MCF 10A (cell line): ENCODE measurements around the gene STEAP1B. TPM values are rescaled to one million over a fixed set of nuclear protein-coding genes. Genes with fewer than 3 reads are reported as not detected.
"Not testable (repeated sequence)": the region's sequence is repeated elsewhere in the genome, so short reads cannot be mapped to it uniquely, and the experiment has no call there.

ENCODE experiments used
- BruUV-seq: library from RNA; stranded (reverse); fragments of 400-500 nt; replicated peaks from 2 replicates; lab custom pipeline; 2021; lab: Mats Ljungman, UMichigan
- CTCF ChIA-PET: fragments of 300-600 bp; sonication (Branson Sonifier 250); formaldehyde crosslinking; extraction: SDS; loops from one replicate; lab custom pipeline; 2021; ENCODE audit warnings: antibody characterized with exemption, inconsistent platforms; lab: Yijun Ruan, JAX
- POLR2A ChIA-PET: fragments of 300-600, 350-650 bp; sonication (Branson Sonifier 250); formaldehyde crosslinking; extraction: SDS; loops from one replicate; lab custom pipeline; 2020; ENCODE audit warnings: antibody characterized with exemption, inconsistent platforms; lab: Yijun Ruan, JAX
- DNase-seq: peaks from one replicate; pipeline ENCODE4 v3.0.0-alpha.2; 2018; ENCODE audit not compliant: unreplicated experiment
- H3K27ac Mint-ChIP-seq: one replicate; pipeline ENCODE4 v1.8.0; 2022; ENCODE audit warnings: mild to moderate bottlenecking, low read depth, mixed read lengths; ENCODE audit not compliant: unreplicated experiment
- H3K27me3 Mint-ChIP-seq: one replicate; pipeline ENCODE4 v1.8.0; 2022; ENCODE audit warnings: mixed read lengths; ENCODE audit not compliant: insufficient read depth, unreplicated experiment
- H3K36me3 Mint-ChIP-seq: one replicate; pipeline ENCODE4 v1.8.0; 2022; ENCODE audit warnings: mild to moderate bottlenecking, moderate library complexity, mixed read lengths; ENCODE audit not compliant: insufficient read depth, unreplicated experiment
- H3K4me1 Mint-ChIP-seq: one replicate; pipeline ENCODE4 v1.8.0; 2022; ENCODE audit warnings: mixed read lengths; ENCODE audit not compliant: insufficient read depth, unreplicated experiment
- H3K4me3 Mint-ChIP-seq: one replicate; pipeline ENCODE4 v1.8.0; 2022; ENCODE audit warnings: mild to moderate bottlenecking, moderate library complexity, mixed read lengths; ENCODE audit not compliant: unreplicated experiment
- H3K9me3 Mint-ChIP-seq: one replicate; pipeline ENCODE4 v1.8.0; 2022; ENCODE audit warnings: mixed read lengths; ENCODE audit not compliant: unreplicated experiment
- CTCF ChIP-seq: fragments of 200-600 bp; IDR thresholded peaks from one replicate; pipeline ENCODE4 v1.8.0; 2022; ENCODE audit warnings: antibody characterized with exemption, mild to moderate bottlenecking; ENCODE audit not compliant: unreplicated experiment
- intact Hi-C: fragments of 100-400 bp; cut with micrococcal nuclease; formaldehyde crosslinking; loops from 2 replicates; pipeline ENCODE4 v1.14.1; 2022
- total RNA-seq: library from RNA; stranded (reverse); gene quantifications from 2 replicates; pipeline ENCODE4 v1.2.3, GENCODE V29; 2022

Gene STEAP1B
- total RNA-seq, 1 experiment from 2014 or later: not detected

- CTCF ChIA-PET, H3K27ac Mint-ChIP-seq, H3K4me1 Mint-ChIP-seq, intact Hi-C loops, H3K4me3 Mint-ChIP-seq, H3K9me3 Mint-ChIP-seq, H3K36me3 Mint-ChIP-seq, DNase-seq, POLR2A ChIA-PET, BruUV-seq: not testable (repeated sequence)
- peaks cover 11% of the 10 kb centered on the region for H3K27me3 Mint-ChIP-seq
Measured at GRCh38 chr7:22514963-22515362, 15.0 kb upstream of the STEAP1B start.

GRCh38 chr7:22507320-22507719 is 7.3 kb upstream of the STEAP1B start:
- intact Hi-C loops, H3K4me3 Mint-ChIP-seq, H3K36me3 Mint-ChIP-seq, H3K4me1 Mint-ChIP-seq, H3K9me3 Mint-ChIP-seq, BruUV-seq, DNase-seq, POLR2A ChIA-PET, H3K27me3 Mint-ChIP-seq, H3K27ac Mint-ChIP-seq: not testable (repeated sequence)
- CTCF ChIA-PET: interaction anchor here (0.6 to 1.5 kb wide), 3 partner anchors 397 to 401 kb away, joined by 3 to 4 read pairs (median 4); no protein-coding TSS in a partner anchor

DNA sequence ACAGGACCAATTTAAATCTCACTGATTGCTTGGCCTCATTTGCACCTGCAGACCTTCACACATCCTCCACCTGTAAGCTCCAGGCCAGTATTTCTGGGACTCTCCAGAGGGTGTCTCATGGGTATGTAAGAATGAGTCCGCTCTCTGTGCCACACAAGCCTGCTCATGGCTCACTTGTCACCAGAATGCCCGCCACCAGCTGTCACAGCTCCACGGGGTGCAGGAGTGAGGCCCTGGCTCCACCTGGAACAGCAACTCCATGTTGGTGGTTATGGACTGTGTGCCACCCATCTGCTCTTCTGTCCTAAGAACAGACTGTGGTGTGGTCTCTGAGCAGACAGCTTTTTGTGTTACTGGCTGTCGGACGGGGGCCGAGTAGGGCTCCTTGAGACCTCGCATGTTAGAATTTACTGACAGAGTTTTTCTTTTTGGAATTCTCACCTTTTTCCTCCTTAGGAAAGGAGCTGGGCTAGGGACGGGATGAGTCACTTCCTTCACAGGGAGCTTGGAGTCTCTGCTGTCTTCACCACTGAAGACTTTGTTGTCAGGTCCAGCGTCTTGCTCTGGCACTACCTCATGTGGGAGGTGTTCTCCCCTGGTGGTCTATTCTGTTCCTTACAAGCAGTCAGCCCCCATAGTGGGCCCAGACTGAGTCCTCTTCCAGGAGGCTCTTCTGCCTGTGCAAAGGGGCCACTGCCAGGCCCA is 6.5 kb upstream of the STEAP1B start:
- H3K9me3 Mint-ChIP-seq, POLR2A ChIA-PET, DNase-seq, H3K4me1 Mint-ChIP-seq, intact Hi-C loops, H3K27me3 Mint-ChIP-seq, H3K4me3 Mint-ChIP-seq, H3K36me3 Mint-ChIP-seq, BruUV-seq, H3K27ac Mint-ChIP-seq: not testable (repeated sequence)
- CTCF ChIA-PET: interaction anchor here (0.6 to 1.5 kb wide), 5 partner anchors 396 to 497 kb away, joined by 3 to 4 read pairs (median 3); no protein-coding TSS in a partner anchor

- peak; percentile 45 for TF ChIP-seq CTCF
- H3K9me3 Mint-ChIP-seq, DNase-seq, POLR2A ChIA-PET, H3K27ac Mint-ChIP-seq, BruUV-seq, H3K4me3 Mint-ChIP-seq, H3K36me3 Mint-ChIP-seq, H3K27me3 Mint-ChIP-seq, H3K4me1 Mint-ChIP-seq, intact Hi-C loops: not testable (repeated sequence)
- CTCF ChIA-PET: interaction anchor here (0.7 kb wide), 2 partner anchors 67 to 1532 kb away, joined by 3 read pairs; no protein-coding TSS in a partner anchor
Measured at GRCh38 chr7:22504519-22504918, 4.5 kb upstream of the STEAP1B start.

DNA sequence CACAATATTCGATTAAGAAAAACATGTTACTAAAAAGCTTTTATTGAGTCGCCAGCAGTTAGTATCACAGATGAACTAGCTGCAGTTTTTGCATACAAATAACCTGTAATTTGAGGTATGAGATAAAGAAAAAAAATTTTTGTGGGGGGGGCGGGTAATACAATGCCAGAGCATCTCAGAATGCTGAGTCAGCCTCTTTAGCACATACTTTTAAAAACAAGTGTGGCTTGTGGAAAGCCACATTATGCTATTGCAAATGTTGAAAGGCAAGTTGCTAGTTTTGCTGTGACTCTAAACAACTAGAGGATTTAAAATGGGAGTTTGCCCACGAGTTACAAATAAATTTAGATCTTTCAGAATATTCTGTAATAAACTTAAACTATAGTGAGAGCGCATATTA is 2.1 kb upstream of the STEAP1B start:
- H3K9me3 Mint-ChIP-seq, POLR2A ChIA-PET, H3K4me1 Mint-ChIP-seq, intact Hi-C loops, H3K4me3 Mint-ChIP-seq, H3K27ac Mint-ChIP-seq, H3K36me3 Mint-ChIP-seq, DNase-seq, BruUV-seq, H3K27me3 Mint-ChIP-seq: not testable (repeated sequence)
- CTCF ChIA-PET: interaction anchor here (0.6 to 1.0 kb wide), 4 partner anchors 16 to 399 kb away, joined by 3 to 9 read pairs (median 3); no protein-coding TSS in a partner anchor

DNA sequence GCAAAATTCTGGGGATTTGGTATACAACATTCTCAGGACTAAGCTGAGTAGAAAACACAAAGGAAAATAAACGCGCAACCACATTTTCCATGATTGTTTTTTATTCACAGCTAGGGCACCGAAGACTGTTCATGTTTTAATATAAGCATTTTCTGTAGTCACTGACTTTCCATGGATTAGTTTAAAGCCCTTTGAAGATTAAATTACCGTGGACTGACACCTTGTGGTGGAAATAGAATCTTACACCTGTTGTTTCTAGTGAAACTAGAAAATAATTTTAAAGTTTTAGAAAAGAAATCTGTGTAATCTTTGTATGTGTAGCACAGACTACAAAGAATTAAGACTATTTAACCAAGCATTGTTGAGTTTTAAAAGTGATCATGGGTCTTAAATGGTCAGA is 1.3 kb upstream of the STEAP1B start:
- H3K4me3 Mint-ChIP-seq, POLR2A ChIA-PET, BruUV-seq, H3K27me3 Mint-ChIP-seq, H3K27ac Mint-ChIP-seq, H3K36me3 Mint-ChIP-seq, intact Hi-C loops, H3K4me1 Mint-ChIP-seq, H3K9me3 Mint-ChIP-seq: not testable (repeated sequence)
- peak; percentile 49 for DNase-seq
- CTCF ChIA-PET: interaction anchor here (0.6 to 1.8 kb wide), 4 partner anchors 239 to 398 kb away, joined by 3 to 9 read pairs (median 4); no protein-coding TSS in a partner anchor
- TF ChIP-seq CTCF: peak; percentile 43
